IPS DF 19.7 (cell line): ENCODE measurements around the gene JAK1.
A peak's percentile ranks its signal among the peaks of the same experiment; 100 is the strongest.

Experiments
- DNase-seq: peaks from one replicate; pipeline ENCODE4 v3.0.0-alpha.2; 2013; ENCODE audit warnings: low read depth, low spot score

Gene JAK1

DNA sequence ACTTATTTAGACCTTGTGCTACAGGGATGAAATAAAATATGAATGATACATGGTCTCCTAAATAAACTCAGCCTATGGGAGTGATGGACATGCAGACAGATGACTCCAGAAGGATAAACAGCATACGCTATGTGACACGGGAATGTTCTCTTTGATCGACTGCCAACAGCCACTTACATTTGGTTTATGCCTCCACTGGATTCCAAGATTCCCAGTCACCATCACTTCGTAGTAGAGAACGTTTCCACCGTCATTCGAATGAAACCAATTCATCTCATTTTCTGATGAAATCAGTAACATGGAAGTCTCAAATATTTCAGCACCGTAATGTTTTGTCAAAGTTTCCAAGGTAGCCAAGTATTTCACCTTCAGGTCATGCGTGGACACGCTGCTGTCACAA lies 99.7 kb downstream of the JAK1 start:
- DNase-seq, result no peak

DNA sequence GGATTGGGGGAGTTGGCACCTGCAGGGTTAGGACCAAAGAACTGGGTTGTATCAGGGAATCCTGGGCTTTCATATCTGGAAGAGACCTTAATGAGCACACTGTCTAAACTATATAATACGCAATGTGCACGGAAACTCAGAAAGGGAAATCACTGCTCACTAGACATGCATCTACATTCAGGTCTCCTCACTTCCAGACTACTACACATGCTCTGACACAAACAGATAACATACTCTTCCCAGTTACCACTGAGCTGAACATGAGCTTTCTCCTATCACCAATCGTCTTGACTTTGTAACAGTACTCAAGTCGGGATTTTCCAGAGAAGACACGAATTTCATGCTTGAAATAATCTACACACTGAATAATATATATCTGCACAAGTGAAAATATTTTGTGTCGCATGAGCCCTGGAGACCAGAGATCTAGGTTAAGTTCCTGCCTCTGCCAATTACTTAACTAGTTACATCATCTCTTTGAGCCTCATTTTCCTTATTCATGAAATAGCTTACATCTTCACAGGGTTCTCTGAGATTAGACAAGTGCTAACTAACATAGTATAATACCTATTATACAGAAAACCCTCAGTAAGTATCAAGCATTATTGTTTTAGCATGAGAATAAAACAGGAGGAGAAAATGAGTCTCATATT lies 101.1 kb downstream of the JAK1 start:
- DNase-seq, result no peak

DNA sequence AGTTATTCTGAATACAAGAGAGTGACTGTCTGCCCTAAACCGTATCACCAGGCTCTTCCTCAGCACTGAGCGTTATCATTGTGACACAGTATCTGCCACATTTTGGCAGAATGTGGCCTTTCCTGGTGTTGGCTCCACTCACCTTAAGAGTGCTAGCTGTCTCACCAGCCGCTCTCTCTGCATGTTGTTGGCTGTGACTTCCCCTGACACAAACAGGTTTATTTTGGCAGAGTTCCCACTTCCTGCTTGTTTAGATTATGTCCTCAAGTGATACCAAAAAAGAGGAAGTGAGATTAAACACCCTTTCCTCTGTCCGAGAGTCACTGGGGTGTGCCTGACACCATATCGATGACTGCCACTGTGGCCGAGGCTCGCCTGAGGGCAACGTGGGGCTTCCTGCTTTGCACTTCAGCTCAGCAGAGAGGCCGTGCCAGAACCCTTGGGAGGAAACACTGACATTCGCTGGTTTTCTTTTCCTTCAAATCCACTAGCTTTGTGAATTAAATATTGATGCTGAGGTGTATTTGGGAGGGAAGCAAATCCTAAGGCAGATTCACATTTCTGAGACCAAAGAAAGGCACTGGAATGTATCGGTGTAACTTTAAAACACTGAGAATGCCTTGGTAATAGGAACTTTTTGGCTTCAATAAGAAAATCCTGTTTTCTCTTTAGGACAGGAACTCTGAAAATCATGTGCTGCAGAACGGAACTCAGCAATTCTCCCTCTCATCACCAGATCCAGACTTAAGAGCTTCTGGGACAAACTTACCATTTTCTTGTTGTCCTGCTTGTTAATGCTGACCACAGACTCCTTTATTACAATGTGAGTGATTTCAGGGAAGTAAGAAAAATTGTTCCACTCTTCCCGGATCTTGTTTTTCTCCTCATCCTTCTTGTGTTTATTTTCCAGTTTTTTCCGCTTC lies 102.1 kb downstream of the JAK1 start:
- no peak for DNase-seq

DNA sequence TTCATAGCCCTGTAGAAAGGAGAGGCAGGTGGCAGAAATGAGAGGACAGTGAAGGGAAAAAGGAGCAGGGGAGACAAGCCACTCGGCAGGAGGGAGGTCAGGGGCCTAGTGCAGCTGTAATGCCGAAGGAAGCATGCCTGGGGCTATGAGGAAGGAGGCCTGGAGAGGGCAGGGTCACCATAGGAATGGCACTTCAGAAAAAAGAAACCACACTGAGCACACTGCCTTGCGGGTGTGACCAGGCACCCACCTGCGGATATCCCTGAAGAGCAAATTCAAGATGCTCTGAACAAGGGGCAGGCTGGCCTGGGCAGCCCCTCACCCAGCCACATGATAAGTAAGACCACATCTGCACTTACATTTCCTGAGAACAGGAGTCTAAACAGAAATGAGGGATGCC lies 104.7 kb downstream of the JAK1 start:
- peak; percentile 47 for DNase-seq

DNA sequence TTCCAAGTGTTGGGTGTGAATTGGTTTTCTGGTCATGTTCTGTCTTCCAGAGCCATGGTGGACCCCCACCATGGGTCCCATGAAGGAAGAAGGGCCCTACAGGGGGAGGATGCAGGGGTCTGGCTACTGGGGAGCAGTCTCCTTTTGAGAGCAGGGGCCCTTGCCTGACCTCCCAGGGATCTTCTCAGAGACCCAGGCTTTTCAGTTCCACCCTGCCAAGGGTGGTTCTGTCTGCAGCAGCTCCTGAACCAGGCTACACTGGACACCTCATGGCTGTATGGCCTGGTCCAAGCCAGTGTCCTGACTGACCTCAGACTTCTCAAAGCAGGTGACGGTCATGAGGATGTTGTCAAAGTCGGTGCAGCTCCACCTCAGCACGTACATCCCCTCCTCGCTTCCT lies 109.0 kb downstream of the JAK1 start:
- DNase-seq, result no peak

DNA sequence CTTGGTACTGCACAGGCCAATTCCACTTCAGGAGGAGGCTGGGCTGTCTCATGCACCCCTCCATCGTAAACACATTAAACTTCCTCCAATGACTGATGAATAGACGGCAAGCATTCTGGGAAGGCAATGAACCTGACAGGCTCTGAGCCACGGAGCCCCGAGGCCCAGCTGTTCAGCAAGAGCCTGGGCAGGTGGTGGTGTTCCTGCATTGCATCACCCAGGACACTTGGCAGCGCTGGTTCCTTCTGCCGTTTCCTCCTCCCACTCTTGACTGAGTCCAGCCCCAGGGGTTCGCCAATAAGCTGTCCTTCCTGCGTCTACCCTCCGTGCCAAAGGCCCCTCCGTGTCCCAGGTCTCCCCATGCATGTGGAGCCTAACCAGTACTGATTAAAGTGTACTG lies 109.8 kb downstream of the JAK1 start:
- no peak for DNase-seq

DNA sequence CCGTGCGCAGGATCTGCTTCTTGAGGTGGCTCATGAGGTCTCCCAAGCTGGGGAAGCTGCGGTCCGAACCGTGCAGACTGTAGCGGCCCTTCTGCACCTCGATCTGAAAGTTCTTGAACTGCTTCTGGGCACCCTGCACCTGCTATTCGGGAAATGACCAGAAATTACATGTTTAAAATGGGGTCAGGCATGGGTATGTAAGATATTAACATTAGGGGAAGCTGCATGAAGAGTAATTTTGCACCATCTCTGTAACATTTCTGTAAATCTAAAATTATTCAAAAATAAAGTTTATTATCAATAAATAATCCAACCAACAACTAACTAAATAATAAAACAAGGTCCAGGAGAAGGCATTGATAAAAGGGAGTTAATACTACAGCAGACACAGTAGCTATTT lies 110.8 kb downstream of the JAK1 start:
- DNase-seq, result no peak

DNA sequence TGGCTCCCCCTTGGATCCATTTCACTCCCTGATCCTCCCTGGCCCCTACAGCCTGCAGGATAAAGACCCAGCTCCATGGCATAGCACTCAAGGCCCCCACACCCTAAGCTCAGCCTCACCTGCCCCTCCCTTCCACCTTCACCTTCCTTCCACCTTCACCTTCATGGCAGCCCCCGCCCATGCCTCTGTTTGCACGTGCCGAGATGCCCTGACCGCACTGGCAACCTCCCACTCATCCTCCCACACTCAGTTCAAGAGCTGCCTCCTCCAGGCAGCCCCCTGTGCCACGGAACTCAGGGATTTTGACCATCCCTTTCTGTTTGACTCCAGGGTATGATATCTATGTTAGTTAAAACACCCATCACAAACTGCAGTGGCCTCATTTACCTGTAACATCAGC lies 111.7 kb downstream of the JAK1 start:
- DNase-seq, result no peak

DNA sequence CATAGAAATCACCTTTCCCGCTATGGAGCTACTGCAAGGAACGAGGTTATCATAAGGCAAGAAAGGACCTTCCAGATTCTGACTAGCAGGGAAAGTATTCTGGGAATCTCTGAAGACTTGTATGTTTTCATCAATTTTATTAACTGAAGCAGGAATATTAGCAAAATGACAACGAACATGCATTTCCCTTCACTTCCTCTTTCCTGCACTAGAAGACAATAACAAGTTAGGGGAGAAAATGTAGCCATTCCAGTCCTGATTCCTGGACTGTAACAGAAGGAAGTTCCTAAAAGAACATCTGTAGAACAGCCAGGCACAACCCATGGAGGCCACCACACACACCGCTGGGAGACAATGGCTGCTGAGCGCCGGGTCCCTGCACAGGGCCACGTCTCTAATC lies 114.7 kb downstream of the JAK1 start:
- DNase-seq, result no peak

DNA sequence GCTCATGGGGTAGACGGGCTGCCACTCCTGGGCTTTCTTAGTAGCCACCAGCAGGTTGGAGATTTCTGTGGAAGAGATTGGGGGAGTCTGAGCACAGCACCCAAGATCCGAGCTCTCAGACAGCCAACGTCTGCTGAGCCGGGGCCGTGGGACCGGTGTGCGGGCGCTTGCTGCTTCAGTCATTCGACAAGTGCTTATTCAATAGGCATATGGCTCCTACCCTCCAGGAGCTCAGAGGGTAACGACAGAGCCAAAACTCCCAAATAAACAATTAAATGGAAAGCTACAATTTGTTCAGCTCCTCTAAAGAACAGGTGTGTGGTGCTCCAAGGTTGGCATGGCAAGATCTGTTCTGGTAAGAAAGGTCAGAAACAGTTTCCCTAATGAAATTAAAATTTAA lies 115.5 kb downstream of the JAK1 start:
- DNase-seq, result no peak

DNA sequence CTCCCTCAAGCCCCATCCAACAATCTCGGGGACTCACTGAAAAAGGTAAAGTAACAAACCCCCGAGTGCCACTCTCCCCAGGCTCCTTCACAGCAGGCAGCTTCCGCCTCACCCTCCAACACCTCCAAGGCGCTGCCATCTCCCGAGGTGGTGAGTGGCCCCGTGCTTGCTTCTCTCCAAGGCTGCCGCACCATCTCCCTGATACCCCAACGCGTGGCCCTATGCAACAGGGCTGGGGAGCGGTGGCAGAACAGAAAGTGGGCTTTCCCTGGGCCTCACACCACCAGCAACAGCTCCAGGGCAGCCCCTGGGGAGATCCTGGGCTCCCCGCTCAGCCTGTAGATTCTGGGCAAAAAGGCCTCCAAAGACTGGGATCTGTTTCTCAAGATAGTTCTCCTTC lies 116.4 kb downstream of the JAK1 start:
- no peak for DNase-seq

DNA sequence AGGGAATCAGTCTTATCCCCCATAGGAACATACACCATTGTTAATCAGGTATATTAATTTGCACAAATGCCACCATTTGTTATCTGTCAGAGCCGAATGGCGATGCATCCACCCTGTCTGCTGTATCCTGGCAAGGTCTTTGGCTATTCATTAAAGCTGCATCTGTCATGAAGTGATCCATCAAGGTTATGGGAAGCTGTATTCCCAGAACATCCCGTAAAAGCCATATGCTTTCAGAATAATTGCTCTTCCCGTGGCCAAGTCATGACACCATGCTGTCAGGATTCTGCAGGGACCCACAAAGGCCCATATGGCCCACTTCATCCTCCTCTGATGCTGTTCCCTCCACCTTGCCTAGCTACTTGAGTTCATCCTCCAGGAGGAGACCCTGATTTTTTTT lies 117.5 kb downstream of the JAK1 start:
- DNase-seq, result no peak

DNA sequence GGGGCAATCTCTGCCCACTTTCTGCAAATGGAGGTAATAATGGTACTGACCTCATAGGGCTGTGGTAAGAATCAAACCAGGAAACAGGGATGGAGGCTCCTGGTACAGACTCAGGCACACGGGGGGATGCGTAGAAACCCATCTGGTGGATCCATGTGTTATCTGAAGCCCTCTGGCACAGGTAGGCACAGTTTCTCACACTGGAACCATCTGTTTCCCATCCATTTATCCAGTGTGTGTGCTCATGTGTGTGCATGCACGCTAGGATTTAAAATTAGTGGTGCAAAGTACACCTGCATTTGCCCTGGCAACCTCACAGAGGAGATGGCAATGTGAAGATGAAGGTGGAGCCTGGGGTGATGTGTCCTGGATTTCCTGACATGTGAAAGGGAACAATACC lies 118.2 kb downstream of the JAK1 start:
- no peak for DNase-seq

DNA sequence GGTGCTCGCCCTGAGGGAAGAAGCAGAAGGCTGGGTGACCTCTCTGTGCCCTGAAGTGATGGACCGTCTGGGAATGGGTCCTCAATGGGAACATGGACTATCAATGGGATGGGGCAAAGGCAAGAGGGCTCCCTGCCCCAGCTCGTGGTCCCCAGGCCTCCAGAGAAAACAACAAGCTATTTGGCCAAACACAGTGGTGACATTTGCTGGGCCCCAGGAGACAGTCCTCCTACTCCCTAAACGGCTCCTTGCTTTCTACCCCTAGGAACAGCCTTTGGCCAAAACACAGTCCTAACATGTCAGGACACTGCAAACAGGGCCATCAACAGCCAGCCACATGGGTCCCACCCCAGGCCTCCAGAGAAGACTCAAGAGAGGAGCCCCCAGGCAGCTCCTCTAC lies 118.7 kb downstream of the JAK1 start:
- DNase-seq, result no peak

DNA sequence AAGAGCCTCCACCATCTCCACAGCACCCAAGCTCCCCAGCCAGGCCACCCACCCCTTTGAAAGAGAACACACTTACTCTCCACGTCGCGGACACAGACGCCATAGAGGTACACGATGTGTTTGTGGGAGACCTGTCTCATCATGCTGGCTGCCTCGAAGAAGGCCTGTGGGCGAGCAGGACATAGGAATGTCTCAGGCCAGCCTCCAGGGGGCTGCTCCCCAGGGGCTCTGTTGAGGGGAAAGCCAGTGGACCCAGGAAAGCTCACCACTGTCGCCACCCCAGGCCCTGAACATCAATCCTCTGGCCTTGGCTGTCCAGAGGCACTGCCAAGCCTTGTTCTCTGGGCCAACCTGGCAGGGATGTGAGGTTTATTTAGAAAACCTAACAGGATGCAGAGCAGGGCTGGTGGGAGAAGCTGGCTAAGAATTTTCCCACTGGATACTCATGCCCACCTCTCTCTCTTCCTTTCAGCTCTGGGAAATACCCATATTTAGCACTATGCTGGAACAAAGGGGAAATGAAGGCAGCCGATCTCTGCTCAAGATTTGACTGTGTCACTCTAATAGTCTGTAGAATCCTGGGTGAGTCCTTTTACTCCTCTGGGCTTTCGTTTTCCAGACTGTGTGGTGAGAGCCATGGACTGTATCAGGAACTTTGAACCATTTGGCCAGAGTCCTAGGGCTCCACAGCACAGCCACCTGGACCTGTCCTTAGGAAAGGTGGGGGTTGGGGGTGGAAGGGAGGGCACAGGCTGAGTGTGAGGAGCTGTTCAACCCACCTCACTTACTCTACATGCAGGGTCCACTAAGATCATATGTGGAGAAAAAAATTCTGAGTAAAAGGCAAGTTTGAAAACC lies 119.5 kb downstream of the JAK1 start:
- no peak for DNase-seq

DNA sequence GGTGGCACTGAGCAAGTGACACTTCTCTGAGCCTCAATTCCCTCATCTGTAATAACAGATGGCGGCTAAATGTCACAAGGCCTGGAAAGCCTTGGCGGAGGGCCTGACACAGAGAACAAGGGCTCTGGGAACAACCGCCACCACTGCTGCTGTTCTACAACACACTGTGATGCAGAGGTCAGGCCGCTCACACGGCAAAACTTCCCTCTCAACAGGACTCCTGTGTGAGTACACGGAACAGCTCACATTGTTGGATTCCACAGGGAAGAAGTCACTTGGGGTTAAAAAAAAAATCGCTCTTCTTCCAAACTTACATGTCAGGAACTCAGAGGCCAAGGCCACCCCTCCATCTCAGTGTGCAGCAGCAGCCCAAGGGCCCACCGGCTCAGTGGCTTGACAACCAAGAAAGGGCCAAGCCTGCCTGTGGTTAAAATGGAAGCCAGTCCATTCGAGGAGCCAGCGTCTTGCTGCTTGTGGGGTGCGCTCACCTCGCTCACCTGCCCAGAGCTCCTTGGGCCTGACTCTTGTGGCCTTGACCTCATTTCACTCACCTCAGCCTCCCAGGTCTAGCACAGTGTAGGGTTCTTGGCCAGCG lies 120.4 kb downstream of the JAK1 start:
- no peak for DNase-seq

DNA sequence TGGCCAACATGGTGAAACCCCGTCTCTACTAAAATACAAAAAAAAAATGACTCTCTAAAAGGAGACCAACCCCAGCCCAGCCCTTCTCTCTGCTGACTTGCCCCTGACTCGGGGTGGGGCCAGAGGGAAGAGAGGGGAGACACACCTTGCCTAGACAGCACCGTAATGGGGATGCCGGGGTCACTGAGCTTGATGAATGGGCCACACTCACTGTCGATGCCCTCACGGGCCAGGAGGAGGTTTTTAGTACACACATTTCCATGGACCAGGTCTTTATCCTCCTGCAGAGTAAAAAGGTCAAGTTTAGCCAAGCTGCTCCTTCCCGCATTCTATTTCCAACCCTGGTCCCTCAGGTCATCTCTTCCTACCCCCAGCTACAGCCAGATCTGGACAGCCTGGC lies 121.7 kb downstream of the JAK1 start:
- no peak for DNase-seq

DNA sequence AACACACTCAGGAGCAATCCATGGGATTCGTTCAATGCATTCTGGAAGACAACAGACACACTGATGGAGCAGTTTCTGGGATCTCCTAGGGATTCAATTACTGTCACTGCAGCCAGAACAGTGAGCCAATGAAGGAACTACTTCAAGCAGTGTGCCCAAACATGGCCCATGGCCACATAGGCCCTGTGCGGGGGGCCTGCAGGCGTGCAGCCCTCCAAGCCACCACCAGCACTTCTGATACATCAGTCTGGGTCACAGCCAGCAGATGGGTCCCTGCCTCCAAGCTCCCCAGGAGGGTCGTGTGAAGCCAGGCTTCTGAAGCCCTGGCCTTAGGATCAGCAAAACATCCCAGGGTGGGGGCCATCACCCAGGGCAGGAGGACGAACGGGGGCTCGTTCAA lies 122.2 kb downstream of the JAK1 start:
- no peak for DNase-seq

DNA sequence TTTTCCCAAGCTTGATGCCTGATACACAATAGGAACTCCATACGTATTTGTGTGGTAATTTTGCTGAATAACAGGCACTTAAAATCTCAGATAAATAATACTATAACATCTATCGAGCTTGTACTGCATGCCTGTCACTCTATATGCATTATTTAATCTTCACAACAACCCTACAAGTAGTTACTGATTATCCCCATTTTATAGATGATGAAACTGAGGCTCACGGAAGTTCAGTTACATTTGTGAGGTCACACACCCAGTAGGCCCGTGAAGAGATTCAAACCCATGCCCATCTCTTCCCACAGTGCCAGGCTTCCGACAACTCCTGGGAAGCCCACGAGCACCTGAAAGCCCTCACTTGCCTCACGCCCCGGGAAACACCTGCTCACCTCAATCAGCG lies 122.7 kb downstream of the JAK1 start:
- no peak for DNase-seq

DNA sequence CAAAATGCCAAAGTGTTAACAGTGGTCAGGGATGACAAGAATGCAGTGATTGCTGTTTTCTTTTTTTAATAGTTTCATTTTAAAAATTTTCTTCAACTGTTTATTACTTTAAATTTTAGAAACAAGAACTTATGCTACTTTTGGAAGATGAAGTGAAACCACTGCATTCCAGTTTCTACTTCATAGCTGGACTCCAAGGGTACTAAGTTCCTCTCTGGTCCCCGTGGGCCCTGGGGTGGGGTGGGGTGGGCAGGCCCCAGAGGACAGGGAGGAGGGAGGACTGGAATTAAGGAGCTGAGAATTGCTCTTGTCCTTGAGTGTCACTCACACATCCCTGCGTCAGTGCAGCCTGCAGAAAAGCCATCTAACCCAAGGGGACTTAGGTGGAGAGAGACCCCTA lies 124.1 kb downstream of the JAK1 start:
- no peak for DNase-seq

DNA sequence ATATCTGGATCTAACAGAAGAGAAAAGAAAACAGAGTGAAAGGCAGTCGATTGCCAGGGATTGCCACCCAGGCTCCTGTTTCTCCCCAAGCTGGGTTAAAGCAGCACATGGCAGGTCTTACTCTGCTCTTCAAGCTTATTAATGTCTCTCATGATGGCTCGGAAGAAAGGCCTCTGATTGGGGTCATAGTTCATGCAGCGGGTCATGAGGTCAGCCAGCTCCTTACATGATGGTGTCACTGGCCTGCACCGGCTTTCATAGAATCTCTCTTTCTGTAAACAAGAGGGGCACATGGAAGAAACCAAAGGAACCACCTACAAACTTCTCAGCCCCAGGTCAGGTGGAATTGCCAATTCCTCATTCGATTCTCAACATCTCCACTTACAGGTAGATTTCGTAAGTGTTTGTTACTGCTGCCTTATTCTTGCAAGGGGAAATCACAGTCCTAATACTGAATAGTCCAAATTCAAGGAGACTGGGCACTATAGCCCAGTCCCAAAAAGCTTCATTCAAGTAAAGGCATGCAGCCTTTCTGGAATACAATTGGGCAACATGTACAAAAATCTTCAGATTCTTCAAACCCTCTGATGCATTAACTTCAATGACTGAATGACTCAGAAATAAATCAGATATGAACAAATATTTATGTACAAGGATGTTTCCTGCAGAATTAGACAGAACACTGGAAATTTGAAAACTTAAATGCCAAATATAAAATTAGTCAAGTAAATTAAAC lies 124.9 kb downstream of the JAK1 start:
- no peak for DNase-seq
